Vagina (tissue), 2 donors: Measurements from ENCODE around the gene MAP1LC3B.

ENCODE experiments used
- POLR2A ChIP-seq, 2 donors: fragments of 450-650 bp; IDR thresholded peaks; one replicate each; pipeline ENCODE4 v1.6.1; 2017; ENCODE audit warnings: antibody characterized with exemption in 2 of 2, mild to moderate bottlenecking in 2 of 2, moderate library complexity in 2 of 2
- POLR2AphosphoS5 ChIP-seq, 2 donors: sonication (generic); formaldehyde crosslinking; IDR thresholded peaks; one replicate each; pipeline ENCODE4 v1.9.0; 2017; ENCODE audit warnings: antibody characterized with exemption in 2 of 2, mild to moderate bottlenecking in 2 of 2, low read depth in 1 of 2; ENCODE audit not compliant: insufficient read depth in 1 of 2
- TF ChIP-seq, protein P1 (sequence below), 3 experiments: fragments of 450-650 bp in 2 of 3; fragments of 200-600 bp in 1 of 3; sonication (generic) in 1 of 3; IDR thresholded peaks; one replicate each; pipeline ENCODE4 v1.5.1; 2017 to 2019; ENCODE audit warnings: antibody characterized with exemption in 3 of 3, mild to moderate bottlenecking in 2 of 3, moderate library complexity in 2 of 3

DNA sequence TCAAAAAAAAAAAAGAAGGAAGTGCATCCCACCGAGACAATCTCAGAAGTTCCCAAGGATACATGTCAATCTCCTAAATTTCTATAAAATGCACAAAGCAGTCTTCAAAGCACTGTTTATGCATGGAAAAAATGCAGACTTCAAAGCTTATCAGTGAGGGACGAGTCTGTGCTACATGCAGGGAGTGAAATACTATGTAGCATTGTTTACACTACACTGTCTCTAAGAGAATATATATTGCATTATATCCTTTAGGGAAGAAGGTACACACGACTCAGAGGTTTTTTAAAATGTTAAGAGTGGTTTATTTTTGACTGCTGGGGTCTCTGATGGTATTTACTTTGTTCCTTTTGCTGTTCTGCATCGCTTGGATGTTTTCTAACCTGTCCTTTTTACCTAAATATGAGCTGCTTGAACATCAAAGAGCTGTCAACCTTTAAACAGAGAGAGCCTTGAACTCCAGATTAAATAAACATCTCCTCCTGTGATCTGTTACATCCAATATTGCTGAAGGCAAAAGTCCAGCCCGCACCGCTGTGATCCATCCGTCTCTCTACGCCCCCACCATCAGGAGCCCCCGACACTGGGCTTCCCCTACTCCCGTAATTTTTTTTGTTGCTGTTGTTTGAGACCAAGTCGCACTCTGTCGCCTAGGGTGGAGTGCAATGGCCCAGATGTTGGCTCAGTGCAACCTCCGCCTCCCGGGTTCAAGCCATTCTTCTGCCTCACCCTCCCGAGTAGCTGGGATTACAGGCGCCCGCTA is 9.9 kb upstream of the MAP1LC3B start:
- TF ChIP-seq POLR2A (IDR thresholded peaks at IDR 0.05) (no peak), POLR2AphosphoS5 (IDR thresholded peaks at IDR 0.05; ENCODE audit: insufficient read depth in 1 of 2, low read depth in 1 of 2) (no peak)
- TF ChIP-seq, protein P1, sequence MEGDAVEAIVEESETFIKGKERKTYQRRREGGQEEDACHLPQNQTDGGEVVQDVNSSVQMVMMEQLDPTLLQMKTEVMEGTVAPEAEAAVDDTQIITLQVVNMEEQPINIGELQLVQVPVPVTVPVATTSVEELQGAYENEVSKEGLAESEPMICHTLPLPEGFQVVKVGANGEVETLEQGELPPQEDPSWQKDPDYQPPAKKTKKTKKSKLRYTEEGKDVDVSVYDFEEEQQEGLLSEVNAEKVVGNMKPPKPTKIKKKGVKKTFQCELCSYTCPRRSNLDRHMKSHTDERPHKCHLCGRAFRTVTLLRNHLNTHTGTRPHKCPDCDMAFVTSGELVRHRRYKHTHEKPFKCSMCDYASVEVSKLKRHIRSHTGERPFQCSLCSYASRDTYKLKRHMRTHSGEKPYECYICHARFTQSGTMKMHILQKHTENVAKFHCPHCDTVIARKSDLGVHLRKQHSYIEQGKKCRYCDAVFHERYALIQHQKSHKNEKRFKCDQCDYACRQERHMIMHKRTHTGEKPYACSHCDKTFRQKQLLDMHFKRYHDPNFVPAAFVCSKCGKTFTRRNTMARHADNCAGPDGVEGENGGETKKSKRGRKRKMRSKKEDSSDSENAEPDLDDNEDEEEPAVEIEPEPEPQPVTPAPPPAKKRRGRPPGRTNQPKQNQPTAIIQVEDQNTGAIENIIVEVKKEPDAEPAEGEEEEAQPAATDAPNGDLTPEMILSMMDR (IDR thresholded peaks at IDR 0.05), result no peak
